ENCODE measurements around the gene CEBPG. TPM values are rescaled to one million over a fixed set of nuclear protein-coding genes. Genes with fewer than 3 reads are reported as not detected.
A peak's percentile ranks its signal among the peaks of the same experiment; 100 is the strongest.

Gene CEBPG
- total RNA-seq (2022) (78.5 and 91.3 TPM in 2 replicates), Bru-seq, nascent RNA (percentile 99 among the genes with signal in this experiment), BruChase-seq, experiment 1, labeled RNA remaining after a 6-hour chase (percentile 99 among the genes with signal in this experiment), BruChase-seq, experiment 2, labeled RNA remaining after a 2-hour chase (percentile 100 among the genes with signal in this experiment)
- long read RNA-seq, full-length matches to known transcripts, result 283 of 317 reads
- long read RNA-seq, partial matches to known transcripts, result 0 of 317 reads
- long read RNA-seq, other reads (novel, unspliced or antisense), result 34 of 317 reads

DNA sequence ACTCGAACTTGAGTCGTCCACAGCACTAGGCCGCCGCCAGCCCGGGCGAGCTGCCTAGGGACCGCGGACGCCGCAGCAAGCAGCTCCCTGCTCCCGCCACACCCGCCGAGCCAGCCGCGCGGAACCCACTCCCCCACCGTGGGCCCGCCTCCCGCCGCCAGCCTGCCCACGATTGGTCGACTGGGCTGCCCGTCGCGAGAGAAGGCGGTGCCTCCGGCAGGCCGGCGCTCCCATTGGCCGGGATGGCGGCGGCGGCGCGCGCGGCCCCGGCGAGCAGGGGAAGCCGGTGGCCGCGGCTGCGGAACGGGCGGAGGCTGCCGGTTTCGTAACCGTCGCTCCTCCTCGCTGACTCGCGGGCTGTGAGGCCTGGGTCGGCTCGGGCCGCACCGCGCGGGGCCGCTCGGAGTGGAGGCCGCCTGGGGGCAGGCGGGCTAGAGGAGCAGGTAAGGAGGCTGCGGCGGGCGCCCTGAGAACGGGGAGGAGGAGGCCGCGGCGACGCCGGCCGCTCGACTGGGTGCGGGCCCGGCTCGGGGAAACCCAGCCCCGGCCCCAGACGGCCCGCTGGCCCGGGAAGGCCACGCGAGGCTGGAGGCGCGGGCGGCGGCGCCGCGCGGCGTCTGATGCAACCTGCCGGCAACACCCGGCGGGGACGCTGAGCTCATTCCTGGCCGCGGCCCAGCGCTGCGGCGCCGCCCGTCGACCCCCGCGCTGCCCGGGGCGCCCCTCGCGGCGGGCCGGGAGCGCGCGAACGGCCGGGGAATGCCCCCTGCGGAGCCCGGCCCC is at the start of gene CEBPG:
CEBPG (plus strand) TSS at position 257 of the 783 bp plus-strand sequence. CDS start 5,531 bp downstream, outside the sequence.
- intact Hi-C loops (cut with micrococcal nuclease), result loop anchor here (2.0 kb wide), 1 partner anchor 71 kb away; the partner anchor contains the start of gene CEBPA
- Mint-ChIP-seq H3K36me3 (ENCODE audit: insufficient read depth, unreplicated experiment) (peaks cover 8% of the 10 kb centered on the region), H3K27ac (ENCODE audit: low read depth, unreplicated experiment) (peak within 1 kb of the TSS; percentile 94), H3K27me3 (ENCODE audit: insufficient read depth, unreplicated experiment) (no peaks in the 10 kb centered on the region), H3K4me3 (ENCODE audit: unreplicated experiment) (peak within 1 kb of the TSS; percentile 89), H3K4me1 (ENCODE audit: insufficient read depth, unreplicated experiment) (peaks cover 40% of the 10 kb centered on the region), H3K9me3 (ENCODE audit: unreplicated experiment) (no peaks in the 10 kb centered on the region)
- TF ChIP-seq, protein P1, sequence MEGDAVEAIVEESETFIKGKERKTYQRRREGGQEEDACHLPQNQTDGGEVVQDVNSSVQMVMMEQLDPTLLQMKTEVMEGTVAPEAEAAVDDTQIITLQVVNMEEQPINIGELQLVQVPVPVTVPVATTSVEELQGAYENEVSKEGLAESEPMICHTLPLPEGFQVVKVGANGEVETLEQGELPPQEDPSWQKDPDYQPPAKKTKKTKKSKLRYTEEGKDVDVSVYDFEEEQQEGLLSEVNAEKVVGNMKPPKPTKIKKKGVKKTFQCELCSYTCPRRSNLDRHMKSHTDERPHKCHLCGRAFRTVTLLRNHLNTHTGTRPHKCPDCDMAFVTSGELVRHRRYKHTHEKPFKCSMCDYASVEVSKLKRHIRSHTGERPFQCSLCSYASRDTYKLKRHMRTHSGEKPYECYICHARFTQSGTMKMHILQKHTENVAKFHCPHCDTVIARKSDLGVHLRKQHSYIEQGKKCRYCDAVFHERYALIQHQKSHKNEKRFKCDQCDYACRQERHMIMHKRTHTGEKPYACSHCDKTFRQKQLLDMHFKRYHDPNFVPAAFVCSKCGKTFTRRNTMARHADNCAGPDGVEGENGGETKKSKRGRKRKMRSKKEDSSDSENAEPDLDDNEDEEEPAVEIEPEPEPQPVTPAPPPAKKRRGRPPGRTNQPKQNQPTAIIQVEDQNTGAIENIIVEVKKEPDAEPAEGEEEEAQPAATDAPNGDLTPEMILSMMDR (IDR thresholded peaks at IDR 0.05; ENCODE audit: unreplicated experiment), result no peak
- BruUV-seq (replicated peaks), result no TSS peak
- ChIA-PET POLR2A (interaction anchor here (0.7 to 6.1 kb wide), 25 partner anchors 9 to 804 kb away, joined by 3 to 110 read pairs (median 4); partner anchors contain the start of gene CEBPA), CTCF (interaction anchor here (0.6 to 2.3 kb wide), 10 partner anchors 11 to 1741 kb away, joined by 3 to 11 read pairs (median 6); partner anchors contain the start of gene CEBPA)
- DNase-seq (ENCODE audit: unreplicated experiment), result peak; percentile 91

GRCh38 chr19:33324628-33325027 is 48.9 kb upstream of the CEBPG start:
- TF ChIP-seq, protein P1 (IDR thresholded peaks at IDR 0.05; ENCODE audit: unreplicated experiment), result no peak
- no peak overlapping the region for H3K27ac Mint-ChIP-seq (ENCODE audit: low read depth, unreplicated experiment)
- no peaks in the 10 kb centered on the region for H3K27me3 Mint-ChIP-seq (ENCODE audit: insufficient read depth, unreplicated experiment)
- peaks cover 7% of the 10 kb centered on the region for H3K9me3 Mint-ChIP-seq (ENCODE audit: unreplicated experiment)
- no peak for DNase-seq (ENCODE audit: unreplicated experiment)
- no peak overlapping the region for H3K4me3 Mint-ChIP-seq (ENCODE audit: unreplicated experiment)
- no TSS peak for BruUV-seq (replicated peaks)
- no peaks in the 10 kb centered on the region for H3K4me1 Mint-ChIP-seq (ENCODE audit: insufficient read depth, unreplicated experiment)
- POLR2A ChIA-PET, result interaction anchor here (0.9 kb wide), 1 partner anchor 26 kb away, joined by 4 read pairs; no protein-coding TSS in a partner anchor
- intact Hi-C loops (cut with micrococcal nuclease), result no loop called here
- no peaks in the 10 kb centered on the region for H3K36me3 Mint-ChIP-seq (ENCODE audit: insufficient read depth, unreplicated experiment)
- CTCF ChIA-PET, result interaction anchor here (0.6 to 1.3 kb wide), 2 partner anchors 8 to 443 kb away, joined by 4 to 12 read pairs; no protein-coding TSS in a partner anchor

DNA sequence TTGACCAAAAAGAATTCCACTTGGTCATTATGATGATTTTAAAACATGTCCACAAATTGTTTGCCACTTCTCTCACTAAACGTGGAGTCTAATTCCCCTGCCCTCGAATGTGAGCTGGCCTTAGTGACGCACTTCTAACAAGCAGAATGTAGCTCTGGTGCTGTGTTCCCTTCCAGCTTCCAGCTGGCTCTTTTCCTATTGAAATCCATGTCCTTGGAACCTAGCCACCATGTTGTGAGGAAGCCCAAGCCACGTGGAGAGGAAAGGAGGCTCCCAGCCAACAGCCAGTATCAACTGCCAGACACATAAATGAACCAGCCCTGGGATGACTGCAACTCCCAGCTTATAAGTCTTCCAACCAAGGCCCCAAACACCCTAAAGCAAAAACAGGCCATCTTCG is 47.6 kb upstream of the CEBPG start:
- Mint-ChIP-seq H3K27ac (ENCODE audit: low read depth, unreplicated experiment) (no peak overlapping the region), H3K27me3 (ENCODE audit: insufficient read depth, unreplicated experiment) (no peaks in the 10 kb centered on the region), H3K36me3 (ENCODE audit: insufficient read depth, unreplicated experiment) (no peaks in the 10 kb centered on the region), H3K9me3 (ENCODE audit: unreplicated experiment) (peaks cover 7% of the 10 kb centered on the region), H3K4me3 (ENCODE audit: unreplicated experiment) (no peak overlapping the region), H3K4me1 (ENCODE audit: insufficient read depth, unreplicated experiment) (peaks cover 8% of the 10 kb centered on the region)
- POLR2A ChIA-PET, result interaction anchor here (0.6 to 1.2 kb wide), 2 partner anchors 12 to 37 kb away, joined by 3 to 4 read pairs; no protein-coding TSS in a partner anchor
- intact Hi-C loops (cut with micrococcal nuclease), result no loop called here
- TF ChIP-seq, protein P1 (IDR thresholded peaks at IDR 0.05; ENCODE audit: unreplicated experiment), result no peak
- CTCF ChIA-PET, result interaction anchor here (1.2 to 1.3 kb wide), 2 partner anchors 10 to 26 kb away, joined by 4 to 12 read pairs; no protein-coding TSS in a partner anchor
- BruUV-seq (replicated peaks), result no TSS peak
- peak; percentile 41 for DNase-seq (ENCODE audit: unreplicated experiment)

DNA sequence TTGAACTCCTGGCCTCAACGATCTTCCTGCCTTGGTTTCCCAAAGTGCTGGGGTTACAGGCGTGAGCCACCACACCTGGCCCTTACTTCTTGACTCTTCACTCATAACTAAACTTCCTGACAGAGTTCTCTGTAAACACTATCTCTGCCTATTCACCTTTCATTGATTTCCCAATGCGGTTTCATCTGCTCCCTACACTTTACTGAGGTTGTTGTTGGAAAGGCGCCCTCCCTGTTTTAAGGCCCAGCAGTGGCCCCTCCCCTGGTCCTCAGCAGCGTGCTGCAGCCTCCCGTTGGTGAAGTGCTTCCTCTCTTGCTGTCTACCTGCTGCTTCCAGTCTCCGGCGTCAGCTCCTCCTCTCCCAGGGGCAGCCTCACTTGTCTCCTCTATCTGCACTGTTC is 44.4 kb upstream of the CEBPG start:
- ChIA-PET POLR2A (interaction anchor here (0.6 kb wide), 1 partner anchor 15 kb away, joined by 3 read pairs; no protein-coding TSS in a partner anchor), CTCF (no interaction called here)
- no peaks in the 10 kb centered on the region for H3K9me3 Mint-ChIP-seq (ENCODE audit: unreplicated experiment)
- H3K27me3 Mint-ChIP-seq (ENCODE audit: insufficient read depth, unreplicated experiment), result no peaks in the 10 kb centered on the region
- no peak for DNase-seq (ENCODE audit: unreplicated experiment)
- intact Hi-C loops (cut with micrococcal nuclease), result no loop called here
- peaks cover 8% of the 10 kb centered on the region for H3K4me1 Mint-ChIP-seq (ENCODE audit: insufficient read depth, unreplicated experiment)
- H3K4me3 Mint-ChIP-seq (ENCODE audit: unreplicated experiment), result no peak overlapping the region
- TF ChIP-seq, protein P1 (IDR thresholded peaks at IDR 0.05; ENCODE audit: unreplicated experiment), result no peak
- H3K27ac Mint-ChIP-seq (ENCODE audit: low read depth, unreplicated experiment), result no peak overlapping the region
- H3K36me3 Mint-ChIP-seq (ENCODE audit: insufficient read depth, unreplicated experiment), result no peaks in the 10 kb centered on the region
- BruUV-seq (replicated peaks), result no TSS peak

Data from MCF 10A (cell line).